OCI-M1 (cell line): ENCODE data around the gene PGBD5.

Experiments used
- DNase-seq: peaks from one replicate; lab custom pipeline; 2025; lab: John Stamatoyannopoulos, UW

The PGBD5 gene

GRCh38 chr1:230278871-230279582 is 147.1 kb downstream of the PGBD5 start:
- DNase-seq, result no peak

GRCh38 chr1:230278376-230278775 is 147.8 kb downstream of the PGBD5 start:
- DNase-seq, result no peak

- no peak for DNase-seq
These were observed 148.7 kb downstream of the PGBD5 start for GRCh38 chr1:230277201-230278025.

- DNase-seq, result no peak
These were observed 149.7 kb downstream of the PGBD5 start for GRCh38 chr1:230276401-230276800.

GRCh38 chr1:230274254-230274653 is 151.9 kb downstream of the PGBD5 start:
- no peak for DNase-seq

- no peak for DNase-seq
These were observed 152.9 kb downstream of the PGBD5 start for GRCh38 chr1:230273141-230273710.

GRCh38 chr1:230272557-230272956 is 153.6 kb downstream of the PGBD5 start:
- DNase-seq, result no peak

GRCh38 chr1:230271300-230272035 is 154.7 kb downstream of the PGBD5 start:
- DNase-seq, result no peak

- DNase-seq, result peak; percentile 66
These were observed 155.4 kb downstream of the PGBD5 start for GRCh38 chr1:230270559-230271281.

- no peak for DNase-seq
These were observed 156.0 kb downstream of the PGBD5 start for GRCh38 chr1:230270185-230270558.

GRCh38 chr1:230268371-230269170 is 157.6 kb downstream of the PGBD5 start:
- DNase-seq, result peak; percentile 74

- DNase-seq, result no peak
These were observed 158.6 kb downstream of the PGBD5 start for GRCh38 chr1:230267338-230268065.

- no peak for DNase-seq
These were observed 159.7 kb downstream of the PGBD5 start for GRCh38 chr1:230266456-230266855.

GRCh38 chr1:230265200-230266115 is 160.7 kb downstream of the PGBD5 start:
- DNase-seq, result no peak
